ENCODE data around the gene SLCO4C1.

- no peak for TF ChIP-seq EZH2 (IDR thresholded peaks at IDR 0.05)
- no peak for TF ChIP-seq POLR2AphosphoS5 (IDR thresholded peaks at IDR 0.05; ENCODE audit: borderline replicate concordance, low read depth, low read length)
- no peak for TF ChIP-seq FOXP2 (optimal IDR thresholded peaks at IDR 0.05; ENCODE audit: control extremely low read depth, extremely low read length, insufficient read depth)
Measured at GRCh38 chr5:102278231-102278630, 17.9 kb downstream of the SLCO4C1 start.

All from SK-N-MC (cell line).